Measurements from ENCODE around the gene KRTAP10-3. TPM values are rescaled to one million over a fixed set of nuclear protein-coding genes. Genes with fewer than 3 reads are reported as not detected.

KRTAP10-3 gene
- total RNA-seq, 1 experiment from 2014 or later = not detected

- POLR2A ChIA-PET = no interaction called here
- ATAC-seq (no peak), DNase-seq (ENCODE audit: low read depth, low spot score) (no peak)
- no peak for TF ChIP-seq ZBTB33 (IDR thresholded peaks at IDR 0.05; ENCODE audit: extremely low read depth, insufficient replicate concordance, low read length)
- no peak for TF ChIP-seq SRF (IDR thresholded peaks at IDR 0.05; ENCODE audit: low read depth)
- TF ChIP-seq CTCF (IDR thresholded peaks at IDR 0.05 in 2 of 3, conservative IDR thresholded peaks at IDR 0.05 in 1 of 3; ENCODE audit: borderline replicate concordance in 1 of 3, insufficient read depth in 1 of 3, low read depth in 2 of 3, low read length in 2 of 3) = no peak
- no peak for TF ChIP-seq POLR2A (IDR thresholded peaks at IDR 0.05; ENCODE audit: borderline replicate concordance, extremely low read depth, insufficient read depth, insufficient read length)
- no peak for TF ChIP-seq EZH2phosphoT487 (IDR thresholded peaks at IDR 0.05; ENCODE audit: borderline replicate concordance)
- no peak for TF ChIP-seq ELF1 (IDR thresholded peaks at IDR 0.05; ENCODE audit: borderline replicate concordance, low read depth)
- no peak for TF ChIP-seq CEBPB (IDR thresholded peaks at IDR 0.05; ENCODE audit: low read depth)
- no peak for TF ChIP-seq ZNF274 (IDR thresholded peaks at IDR 0.05; ENCODE audit: low read depth, low read length)
- no peak for TF ChIP-seq EZH2 (IDR thresholded peaks at IDR 0.05)
- TF ChIP-seq SP1 (IDR thresholded peaks at IDR 0.05; ENCODE audit: low read depth) = no peak
- no peak for TF ChIP-seq REST (IDR thresholded peaks at IDR 0.05; ENCODE audit: low read depth)
- TF ChIP-seq EGR1 (IDR thresholded peaks at IDR 0.05; ENCODE audit: low read depth) = no peak
- no peak for TF ChIP-seq MAX (IDR thresholded peaks at IDR 0.05)
- TF ChIP-seq YY1 (IDR thresholded peaks at IDR 0.05; ENCODE audit: extremely low read depth, insufficient replicate concordance, low read depth, low read length) = no peak
- no peak for TF ChIP-seq CBX3 (IDR thresholded peaks at IDR 0.05; ENCODE audit: low read depth)
- no peak for TF ChIP-seq JUND (IDR thresholded peaks at IDR 0.05)
- no peak for TF ChIP-seq RAD21 (IDR thresholded peaks at IDR 0.05; ENCODE audit: low read depth)
- Histone ChIP-seq H4K20me1 (ENCODE audit: insufficient read depth) (no peaks in the 10 kb centered on the region), H3K27me3 (ENCODE audit: insufficient read depth, low read length) (no peaks in the 10 kb centered on the region), H2AFZ (ENCODE audit: low read depth, low read length, poor library complexity, severe bottlenecking) (no peak overlapping the region), H3K4me1 (ENCODE audit: control insufficient read depth in 1 of 2, insufficient read depth in 2 of 2, low read length in 2 of 2) (peaks cover 10 to 27% of the 10 kb centered on the region in 2 experiments), H3K9ac (ENCODE audit: low read length) (no peak overlapping the region), H3K9me3 (ENCODE audit: control insufficient read depth in 1 of 2, insufficient read depth in 1 of 2, low read depth in 1 of 2, low read length in 2 of 2) (no peaks in the 10 kb centered on the region), H3K9me2 (ENCODE audit: insufficient read depth) (no peaks in the 10 kb centered on the region), H3K79me2 (ENCODE audit: insufficient read depth, low read length) (peaks cover 12% of the 10 kb centered on the region; the same call in 1 of the 2 replicates), H3K4me3 (replicated peaks in 1 of 2; ENCODE audit: low read depth in 1 of 2, low read length in 2 of 2) (no peak overlapping the region), H3K27ac (ENCODE audit: low read depth, low read length) (no peak overlapping the region), H3K4me2 (ENCODE audit: low read length) (no peak overlapping the region), H3K36me3 (ENCODE audit: control insufficient read depth in 1 of 2, insufficient read depth in 2 of 2, low read length in 2 of 2) (no peaks in the 10 kb centered on the region)
- no TSS peak for BruUV-seq (replicated peaks)
- intact Hi-C loops (cut with micrococcal nuclease) = loop anchor here (10.0 kb wide), 1 partner anchor 620 kb away; no protein-coding TSS in a partner anchor
- CTCF ChIA-PET = no interaction called here
- RAD21 ChIA-PET (ENCODE audit: low non-redundant PET in 1 of 2, low total read pairs in 2 of 2, uncharacterized antibody in 2 of 2, unreplicated experiment in 2 of 2) = no interaction called here
Measured at GRCh38 chr21:44514746-44515358, 43.7 kb downstream of the KRTAP10-3 start.
